Measurements from ENCODE around the gene GDPD4. TPM values are rescaled to one million over a fixed set of nuclear protein-coding genes. Genes with fewer than 3 reads are reported as not detected.

GDPD4 gene
- total RNA-seq, 1 donor from 2014 or later, result not detected

DNA sequence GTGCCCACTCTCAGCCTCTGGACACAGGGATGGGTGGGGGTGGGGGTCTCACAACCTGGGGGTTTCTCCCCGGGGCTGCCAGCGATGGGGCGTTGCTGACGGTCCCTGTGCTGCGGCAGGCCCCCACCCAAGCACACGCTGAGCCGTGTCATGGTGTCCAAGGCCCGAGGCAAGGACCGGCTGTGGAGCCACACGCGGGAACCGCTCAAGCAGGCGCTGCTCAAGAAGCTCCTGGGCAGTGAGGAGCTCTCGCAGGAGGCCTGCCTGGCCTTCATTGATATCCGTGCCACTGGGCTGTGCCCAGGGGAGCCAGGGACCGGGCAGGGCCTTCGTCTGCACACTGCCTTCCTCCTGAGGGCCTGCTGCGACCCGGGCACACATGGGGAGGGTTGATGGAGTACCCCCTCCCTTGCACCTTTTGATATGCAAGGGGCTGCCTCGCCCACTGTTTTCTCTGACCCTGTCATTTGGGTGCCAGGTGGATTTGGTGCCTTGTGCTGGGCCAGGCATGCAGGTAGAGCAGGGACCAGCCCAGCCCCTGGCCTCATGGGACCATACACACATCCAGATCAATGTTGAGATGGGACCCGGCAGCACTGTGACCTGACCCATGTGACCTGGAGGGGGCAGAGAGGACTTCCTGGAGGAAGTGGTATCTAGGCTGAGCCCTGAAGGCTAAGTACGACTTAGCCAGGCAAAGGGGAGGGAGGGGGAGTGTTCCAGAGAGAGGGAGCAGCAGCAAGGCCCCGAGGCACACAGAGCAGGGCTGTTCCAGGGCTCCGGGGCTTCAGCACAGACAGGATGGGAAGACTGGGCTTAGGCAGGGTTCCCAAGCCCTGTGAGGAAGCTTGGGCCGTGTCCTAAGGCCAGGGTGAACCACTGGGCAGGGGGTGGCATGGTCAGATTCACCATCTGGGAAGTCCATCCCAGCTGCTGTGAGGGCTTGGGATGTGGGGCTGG is 98.3 kb downstream of the GDPD4 start:
- FAIRE-seq (no peak), DNase-seq (ENCODE audit: low read depth) (no peak)
- Histone ChIP-seq H3K27me3 (ENCODE audit: control insufficient read depth, insufficient read depth, low read length) (no peaks in the 10 kb centered on the region), H3K36me3 (ENCODE audit: control insufficient read depth, insufficient read depth, low read length) (no peaks in the 10 kb centered on the region), H3K4me3 (ENCODE audit: low read depth, low read length) (no peak overlapping the region)
- TF ChIP-seq, protein P1, sequence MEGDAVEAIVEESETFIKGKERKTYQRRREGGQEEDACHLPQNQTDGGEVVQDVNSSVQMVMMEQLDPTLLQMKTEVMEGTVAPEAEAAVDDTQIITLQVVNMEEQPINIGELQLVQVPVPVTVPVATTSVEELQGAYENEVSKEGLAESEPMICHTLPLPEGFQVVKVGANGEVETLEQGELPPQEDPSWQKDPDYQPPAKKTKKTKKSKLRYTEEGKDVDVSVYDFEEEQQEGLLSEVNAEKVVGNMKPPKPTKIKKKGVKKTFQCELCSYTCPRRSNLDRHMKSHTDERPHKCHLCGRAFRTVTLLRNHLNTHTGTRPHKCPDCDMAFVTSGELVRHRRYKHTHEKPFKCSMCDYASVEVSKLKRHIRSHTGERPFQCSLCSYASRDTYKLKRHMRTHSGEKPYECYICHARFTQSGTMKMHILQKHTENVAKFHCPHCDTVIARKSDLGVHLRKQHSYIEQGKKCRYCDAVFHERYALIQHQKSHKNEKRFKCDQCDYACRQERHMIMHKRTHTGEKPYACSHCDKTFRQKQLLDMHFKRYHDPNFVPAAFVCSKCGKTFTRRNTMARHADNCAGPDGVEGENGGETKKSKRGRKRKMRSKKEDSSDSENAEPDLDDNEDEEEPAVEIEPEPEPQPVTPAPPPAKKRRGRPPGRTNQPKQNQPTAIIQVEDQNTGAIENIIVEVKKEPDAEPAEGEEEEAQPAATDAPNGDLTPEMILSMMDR (IDR thresholded peaks at IDR 0.05; ENCODE audit: insufficient read depth, low read length, severe bottlenecking), result no peak

DNA sequence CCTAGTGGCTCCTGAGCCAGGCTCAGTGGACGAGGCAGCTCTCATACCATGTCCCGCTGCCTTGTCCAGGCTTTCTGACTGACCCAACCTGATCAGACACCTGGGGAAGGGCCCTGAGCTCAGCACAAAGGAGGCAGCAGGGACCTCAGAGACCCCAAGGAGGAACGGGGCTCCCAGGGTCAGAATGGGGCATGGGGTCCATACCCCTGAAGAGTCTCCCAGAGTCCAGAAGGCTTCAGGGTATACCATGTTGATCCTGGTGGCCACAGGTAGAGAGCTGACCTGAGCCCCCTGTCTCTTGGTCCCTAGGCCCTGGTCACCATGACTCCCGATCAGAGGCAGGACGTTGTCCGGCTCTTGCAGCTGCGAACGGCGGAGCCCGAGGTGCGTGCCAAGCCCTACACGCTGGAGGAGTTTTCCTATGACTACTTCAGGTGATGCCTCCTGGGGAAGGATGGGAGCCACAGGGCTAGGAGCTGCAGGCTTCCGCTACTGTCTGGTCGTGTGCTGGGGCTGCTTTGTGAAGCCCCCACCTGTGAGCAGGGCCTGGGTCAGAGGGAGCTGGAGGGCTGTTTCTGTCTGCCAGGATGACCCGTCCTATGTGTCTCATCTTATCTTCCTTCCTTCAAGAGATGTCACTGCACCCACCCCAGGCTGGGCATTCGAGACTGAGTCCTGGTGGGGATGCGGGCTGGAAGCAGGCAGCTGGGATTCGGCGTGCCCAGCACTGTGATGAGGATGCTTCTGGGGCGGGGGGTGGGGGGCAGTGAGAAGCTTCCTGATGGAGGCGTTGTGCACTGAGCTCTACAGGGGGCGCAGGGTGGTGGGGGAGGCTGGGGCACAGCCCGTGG is 99.3 kb downstream of the GDPD4 start:
- TF ChIP-seq, protein P1 (IDR thresholded peaks at IDR 0.05; ENCODE audit: insufficient read depth, low read length, severe bottlenecking), result no peak

DNA sequence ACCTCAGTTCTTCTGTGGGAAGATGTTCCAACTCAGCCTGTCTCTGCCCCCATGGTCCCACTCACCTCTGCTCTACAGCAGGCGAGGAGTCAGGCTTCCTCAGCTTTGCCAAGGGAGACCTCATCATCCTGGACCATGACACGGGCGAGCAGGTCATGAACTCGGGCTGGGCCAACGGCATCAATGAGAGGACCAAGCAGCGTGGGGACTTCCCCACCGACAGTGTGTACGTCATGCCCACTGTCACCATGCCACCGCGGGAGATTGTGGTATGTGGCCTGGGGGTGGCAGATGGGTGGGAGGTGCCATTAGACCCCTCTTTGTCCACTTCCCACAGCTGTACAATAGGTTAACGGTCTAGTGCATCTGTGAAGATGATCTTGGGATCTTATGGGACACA is 100.1 kb downstream of the GDPD4 start:
- H3K4me3 ChIP-seq (ENCODE audit: low read depth, low read length), result no peak overlapping the region
- H3K27me3 ChIP-seq (ENCODE audit: control insufficient read depth, insufficient read depth, low read length), result no peaks in the 10 kb centered on the region
- no peak for FAIRE-seq
- no peaks in the 10 kb centered on the region for H3K36me3 ChIP-seq (ENCODE audit: control insufficient read depth, insufficient read depth, low read length)
- DNase-seq (ENCODE audit: low read depth), result no peak
- TF ChIP-seq, protein P1 (IDR thresholded peaks at IDR 0.05; ENCODE audit: insufficient read depth, low read length, severe bottlenecking), result no peak

More for the DNA sequence above, 99.3 kb downstream of the GDPD4 start:
- Histone ChIP-seq H3K27me3 (ENCODE audit: control insufficient read depth, insufficient read depth, low read length) (no peaks in the 10 kb centered on the region), H3K4me3 (ENCODE audit: low read depth, low read length) (no peak overlapping the region), H3K36me3 (ENCODE audit: control insufficient read depth, insufficient read depth, low read length) (no peaks in the 10 kb centered on the region)
- FAIRE-seq, result no peak
- DNase-seq (ENCODE audit: low read depth), result no peak

GRCh38 chr11:77200351-77201268 is 100.9 kb downstream of the GDPD4 start:
- TF ChIP-seq, protein P1 (IDR thresholded peaks at IDR 0.05; ENCODE audit: insufficient read depth, low read length, severe bottlenecking), result no peak
- Histone ChIP-seq H3K36me3 (ENCODE audit: control insufficient read depth, insufficient read depth, low read length) (no peaks in the 10 kb centered on the region), H3K27me3 (ENCODE audit: control insufficient read depth, insufficient read depth, low read length) (no peaks in the 10 kb centered on the region), H3K4me3 (ENCODE audit: low read depth, low read length) (no peak overlapping the region)
- no peak for DNase-seq (ENCODE audit: low read depth)
- no peak for FAIRE-seq

GRCh38 chr11:77199137-77199745 is 102.2 kb downstream of the GDPD4 start:
- FAIRE-seq (no peak), DNase-seq (ENCODE audit: low read depth) (no peak)
- Histone ChIP-seq H3K27me3 (ENCODE audit: control insufficient read depth, insufficient read depth, low read length) (no peaks in the 10 kb centered on the region), H3K4me3 (ENCODE audit: low read depth, low read length) (no peak overlapping the region), H3K36me3 (ENCODE audit: control insufficient read depth, insufficient read depth, low read length) (no peaks in the 10 kb centered on the region)
- TF ChIP-seq, protein P1 (IDR thresholded peaks at IDR 0.05; ENCODE audit: insufficient read depth, low read length, severe bottlenecking), result no peak
